ENCODE measurements around the gene EEF1AKMT1. TPM values are rescaled to one million over a fixed set of nuclear protein-coding genes. Genes with fewer than 3 reads are reported as not detected.

EEF1AKMT1 gene
- total RNA-seq, 1 donor from 2014 or later, result 2.9 TPM

DNA sequence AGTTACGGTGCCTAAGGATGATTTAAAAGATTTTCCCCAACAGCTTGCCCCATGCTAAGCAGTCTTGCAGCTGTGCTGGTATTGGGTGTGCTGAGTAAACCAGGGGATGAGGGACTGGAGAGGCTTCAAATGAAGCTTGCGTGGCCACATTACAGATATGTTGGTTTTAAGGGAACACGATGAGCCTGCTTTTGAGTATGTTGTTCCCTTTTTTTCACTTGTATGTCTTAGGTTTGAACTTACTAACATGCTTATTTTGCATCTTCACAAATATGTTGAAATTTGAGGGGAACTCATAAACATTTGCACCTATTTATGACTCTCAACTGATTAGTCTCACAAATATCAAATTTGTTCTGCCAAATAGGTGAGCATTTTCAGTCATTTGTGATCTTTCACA is 72.3 kb downstream of the EEF1AKMT1 start:
- H3K36me3 Mint-ChIP-seq (ENCODE audit: unreplicated experiment), result no peaks in the 10 kb centered on the region
- TF ChIP-seq, protein P1, sequence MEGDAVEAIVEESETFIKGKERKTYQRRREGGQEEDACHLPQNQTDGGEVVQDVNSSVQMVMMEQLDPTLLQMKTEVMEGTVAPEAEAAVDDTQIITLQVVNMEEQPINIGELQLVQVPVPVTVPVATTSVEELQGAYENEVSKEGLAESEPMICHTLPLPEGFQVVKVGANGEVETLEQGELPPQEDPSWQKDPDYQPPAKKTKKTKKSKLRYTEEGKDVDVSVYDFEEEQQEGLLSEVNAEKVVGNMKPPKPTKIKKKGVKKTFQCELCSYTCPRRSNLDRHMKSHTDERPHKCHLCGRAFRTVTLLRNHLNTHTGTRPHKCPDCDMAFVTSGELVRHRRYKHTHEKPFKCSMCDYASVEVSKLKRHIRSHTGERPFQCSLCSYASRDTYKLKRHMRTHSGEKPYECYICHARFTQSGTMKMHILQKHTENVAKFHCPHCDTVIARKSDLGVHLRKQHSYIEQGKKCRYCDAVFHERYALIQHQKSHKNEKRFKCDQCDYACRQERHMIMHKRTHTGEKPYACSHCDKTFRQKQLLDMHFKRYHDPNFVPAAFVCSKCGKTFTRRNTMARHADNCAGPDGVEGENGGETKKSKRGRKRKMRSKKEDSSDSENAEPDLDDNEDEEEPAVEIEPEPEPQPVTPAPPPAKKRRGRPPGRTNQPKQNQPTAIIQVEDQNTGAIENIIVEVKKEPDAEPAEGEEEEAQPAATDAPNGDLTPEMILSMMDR (IDR thresholded peaks at IDR 0.05; ENCODE audit: partially characterized antibody, unreplicated experiment), result no peak
- no peak overlapping the region for H3K27ac Mint-ChIP-seq (ENCODE audit: unreplicated experiment)
- no peak for DNase-seq
- peaks cover 12% of the 10 kb centered on the region for H3K9me3 Mint-ChIP-seq (ENCODE audit: unreplicated experiment)
- H3K27me3 Mint-ChIP-seq (ENCODE audit: unreplicated experiment), result peaks cover 8% of the 10 kb centered on the region
- no peaks in the 10 kb centered on the region for H3K4me1 Mint-ChIP-seq (ENCODE audit: low read depth, unreplicated experiment)
- H3K4me3 Mint-ChIP-seq (ENCODE audit: unreplicated experiment), result no peak overlapping the region

DNA sequence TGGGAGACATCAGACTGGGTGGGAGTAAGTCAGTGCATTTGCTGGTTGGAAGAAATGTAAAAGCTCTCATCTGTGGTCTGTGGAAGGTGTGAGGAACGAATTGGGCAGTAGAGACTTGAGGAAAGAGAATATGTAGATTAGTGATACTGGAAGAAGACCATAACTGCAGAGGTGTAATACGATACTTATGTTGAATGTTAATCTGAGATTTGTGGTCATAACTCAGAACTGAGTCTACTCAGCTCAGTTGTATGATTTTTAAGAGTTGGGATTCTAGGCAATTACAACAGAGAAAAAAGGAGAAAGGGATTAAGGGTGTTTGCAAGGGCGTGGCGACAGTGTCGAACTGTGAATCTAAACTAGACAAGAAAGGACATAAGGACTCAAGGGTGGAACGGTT is 73.5 kb downstream of the EEF1AKMT1 start:
- Mint-ChIP-seq H3K4me1 (ENCODE audit: low read depth, unreplicated experiment) (no peaks in the 10 kb centered on the region), H3K9me3 (ENCODE audit: unreplicated experiment) (peaks cover 7% of the 10 kb centered on the region), H3K36me3 (ENCODE audit: unreplicated experiment) (no peaks in the 10 kb centered on the region), H3K4me3 (ENCODE audit: unreplicated experiment) (no peak overlapping the region), H3K27me3 (ENCODE audit: unreplicated experiment) (peaks cover 9% of the 10 kb centered on the region), H3K27ac (ENCODE audit: unreplicated experiment) (no peak overlapping the region)
- TF ChIP-seq, protein P1 (IDR thresholded peaks at IDR 0.05; ENCODE audit: partially characterized antibody, unreplicated experiment), result no peak
- no peak for DNase-seq

DNA sequence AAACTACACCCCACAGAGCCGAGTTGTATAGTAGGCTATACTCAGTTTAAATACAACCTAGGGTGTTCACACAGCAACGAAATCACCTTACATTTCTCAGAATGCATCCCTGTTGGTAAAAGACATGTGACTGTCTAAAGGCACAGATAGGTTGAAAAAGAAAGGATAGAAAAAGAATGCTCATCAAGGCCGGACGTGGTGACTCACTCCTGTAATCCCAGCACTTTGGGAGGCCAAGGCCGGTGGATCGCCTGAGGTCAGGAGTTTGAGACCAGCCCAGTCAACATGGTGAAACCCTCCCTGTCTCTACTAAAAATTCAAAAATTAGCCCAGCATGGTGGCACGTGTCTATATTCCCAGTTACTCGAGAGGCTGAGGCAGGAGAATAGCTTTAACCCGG is 74.0 kb downstream of the EEF1AKMT1 start:
- DNase-seq, result no peak
- Mint-ChIP-seq H3K4me1 (ENCODE audit: low read depth, unreplicated experiment) (no peaks in the 10 kb centered on the region), H3K9me3 (ENCODE audit: unreplicated experiment) (peaks cover 5% of the 10 kb centered on the region), H3K27ac (ENCODE audit: unreplicated experiment) (no peak overlapping the region), H3K4me3 (ENCODE audit: unreplicated experiment) (no peak overlapping the region), H3K36me3 (ENCODE audit: unreplicated experiment) (no peaks in the 10 kb centered on the region), H3K27me3 (ENCODE audit: unreplicated experiment) (peaks cover 6% of the 10 kb centered on the region)
- TF ChIP-seq, protein P1 (IDR thresholded peaks at IDR 0.05; ENCODE audit: partially characterized antibody, unreplicated experiment), result no peak

DNA sequence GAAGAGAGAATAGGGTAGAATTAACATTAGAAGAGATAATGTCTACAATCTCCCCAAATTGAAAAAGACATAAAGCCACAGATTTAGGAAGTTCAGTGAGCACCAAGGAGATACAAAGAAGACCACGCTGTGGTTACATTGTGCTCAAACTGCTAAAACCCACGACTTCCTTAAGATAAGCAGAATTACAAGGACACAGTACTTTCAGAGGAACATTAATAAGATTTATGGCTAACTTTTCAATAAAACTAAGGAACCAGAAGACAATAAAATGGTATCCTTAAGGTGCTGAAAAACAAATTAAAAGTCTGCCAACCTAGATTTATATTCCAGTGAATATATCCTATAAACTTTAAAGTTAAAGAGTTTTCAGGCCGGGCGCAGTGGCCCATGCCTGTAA is 77.7 kb downstream of the EEF1AKMT1 start:
- Mint-ChIP-seq H3K27me3 (ENCODE audit: unreplicated experiment) (peaks cover 1% of the 10 kb centered on the region), H3K27ac (ENCODE audit: unreplicated experiment) (no peak overlapping the region), H3K36me3 (ENCODE audit: unreplicated experiment) (no peaks in the 10 kb centered on the region), H3K4me3 (ENCODE audit: unreplicated experiment) (no peak overlapping the region), H3K9me3 (ENCODE audit: unreplicated experiment) (no peaks in the 10 kb centered on the region), H3K4me1 (ENCODE audit: low read depth, unreplicated experiment) (no peaks in the 10 kb centered on the region)
- DNase-seq, result no peak
- TF ChIP-seq, protein P1 (IDR thresholded peaks at IDR 0.05; ENCODE audit: partially characterized antibody, unreplicated experiment), result no peak

DNA sequence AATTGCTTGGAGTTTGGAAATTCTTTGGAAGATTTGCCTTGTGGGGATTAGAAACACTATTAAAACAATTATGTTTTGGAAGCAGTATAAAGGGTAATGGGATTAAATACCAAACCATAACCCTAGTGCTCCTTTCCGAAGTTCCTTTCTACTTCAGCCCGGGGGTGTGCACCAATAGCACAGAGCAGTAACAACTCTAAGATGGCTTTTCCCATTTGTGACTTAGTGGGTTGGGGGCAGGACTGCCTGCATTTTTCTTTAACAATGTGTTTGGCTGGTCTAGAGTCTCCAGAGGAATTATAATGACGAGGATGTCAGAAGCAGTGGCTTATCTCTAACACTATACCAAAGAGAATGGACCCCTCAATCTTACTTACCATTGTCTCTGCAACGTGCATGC is 82.1 kb downstream of the EEF1AKMT1 start:
- H3K27ac Mint-ChIP-seq (ENCODE audit: unreplicated experiment), result no peak overlapping the region
- no peak overlapping the region for H3K4me3 Mint-ChIP-seq (ENCODE audit: unreplicated experiment)
- H3K36me3 Mint-ChIP-seq (ENCODE audit: unreplicated experiment), result no peaks in the 10 kb centered on the region
- TF ChIP-seq, protein P1 (IDR thresholded peaks at IDR 0.05; ENCODE audit: partially characterized antibody, unreplicated experiment), result no peak
- H3K9me3 Mint-ChIP-seq (ENCODE audit: unreplicated experiment), result peaks cover 2% of the 10 kb centered on the region
- DNase-seq, result no peak
- H3K27me3 Mint-ChIP-seq (ENCODE audit: unreplicated experiment), result peaks cover 1% of the 10 kb centered on the region
- peaks cover 7% of the 10 kb centered on the region for H3K4me1 Mint-ChIP-seq (ENCODE audit: low read depth, unreplicated experiment)
